NCI-H82 treated with DMSO at 0.1 percent for 48 hours (cell line): ENCODE data around the gene GRPEL2.

Experiments
- DNase-seq: peaks from one replicate; lab custom pipeline; 2025; ENCODE audit not compliant: unreplicated experiment; lab: John Stamatoyannopoulos, UW

GRPEL2 gene

DNA sequence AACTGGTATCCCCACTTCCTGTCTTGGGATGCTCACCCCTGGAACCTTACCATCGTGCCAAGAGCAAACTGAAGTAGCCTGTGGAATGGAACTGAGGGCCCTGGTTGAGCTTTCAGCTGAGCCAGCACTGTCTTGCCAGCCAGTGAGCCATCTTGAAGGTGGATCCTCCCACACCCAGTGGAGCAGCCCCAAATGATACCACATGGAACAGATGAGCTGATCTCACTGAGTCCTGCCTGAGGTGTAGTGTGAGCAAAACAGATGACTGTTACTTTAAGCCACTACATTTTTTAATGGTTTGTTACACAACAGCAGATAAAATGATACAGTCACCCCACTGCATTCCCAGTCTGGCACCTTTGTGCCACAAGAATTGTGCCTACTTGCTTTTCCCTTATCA lies 10.4 kb downstream of the GRPEL2 start:
- no peak for DNase-seq

DNA sequence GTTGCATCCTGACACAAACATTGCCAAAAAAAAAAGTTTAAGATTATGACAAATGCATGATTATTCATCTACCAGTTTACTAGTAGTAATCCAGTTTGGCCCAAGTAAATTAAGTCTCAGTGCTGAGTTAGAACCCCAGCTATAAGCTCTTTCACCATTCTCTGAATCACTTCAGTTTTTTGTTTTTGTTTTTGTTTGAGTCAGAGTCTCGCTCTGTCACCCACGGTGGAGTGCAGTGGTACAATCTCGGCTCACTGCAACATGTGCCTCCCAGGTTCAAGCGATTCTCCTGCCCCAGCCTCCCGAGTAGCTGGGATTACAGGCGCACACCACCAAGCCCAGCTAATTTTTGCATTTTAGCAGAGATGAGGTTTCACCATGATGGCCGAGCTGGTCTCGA lies 11.1 kb downstream of the GRPEL2 start:
- no peak for DNase-seq

DNA sequence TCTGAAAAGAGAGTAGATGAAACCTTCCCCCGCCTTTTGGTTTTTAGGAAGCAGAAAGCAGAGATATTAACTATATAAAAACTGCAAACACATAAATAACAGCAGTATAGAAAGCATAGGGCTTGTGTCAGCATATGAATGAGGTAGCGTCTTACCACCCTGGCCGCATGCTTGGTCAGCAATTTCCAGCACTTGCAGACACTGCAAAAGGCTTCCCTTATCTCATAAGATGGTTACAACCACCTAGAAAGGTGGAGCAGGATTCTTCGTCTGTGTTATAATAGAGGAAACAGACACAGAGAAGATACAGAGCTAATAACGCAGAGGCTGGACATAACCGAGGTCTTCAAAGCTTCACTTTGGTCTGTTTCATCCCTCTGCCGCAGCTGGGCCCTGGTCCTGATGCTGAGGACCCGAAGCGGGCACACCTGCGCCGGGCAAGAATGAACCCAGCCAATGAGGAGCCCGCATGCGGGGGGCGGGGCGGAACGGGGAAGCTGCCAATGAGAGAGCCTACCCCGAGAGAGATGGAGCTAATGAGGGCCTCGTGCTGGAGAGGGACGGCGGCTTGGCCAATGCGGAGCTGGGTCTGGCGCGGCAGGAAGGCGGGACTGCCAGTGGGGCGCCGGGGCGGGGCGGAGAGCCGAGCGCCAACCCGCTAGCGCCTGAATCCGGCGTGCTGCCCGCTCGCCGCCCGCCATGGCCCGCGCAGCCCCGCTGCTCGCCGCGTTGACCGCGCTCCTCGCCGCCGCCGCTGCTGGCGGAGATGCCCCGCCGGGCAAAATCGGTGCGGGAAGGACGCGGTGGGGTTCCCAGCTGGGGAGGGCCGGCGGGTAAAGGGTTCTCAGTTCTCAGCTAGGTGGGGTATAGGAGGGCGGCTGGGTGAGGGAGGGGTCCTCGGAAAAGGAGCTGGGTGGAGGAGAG lies 12.3 kb downstream of the GRPEL2 start, which contains the start of gene PCYOX1L:
PCYOX1L (plus strand) TSS at position 677 of the 924 bp plus-strand sequence; CDS start at position 700, 23 bp downstream.
- peak; percentile 92 for DNase-seq

DNA sequence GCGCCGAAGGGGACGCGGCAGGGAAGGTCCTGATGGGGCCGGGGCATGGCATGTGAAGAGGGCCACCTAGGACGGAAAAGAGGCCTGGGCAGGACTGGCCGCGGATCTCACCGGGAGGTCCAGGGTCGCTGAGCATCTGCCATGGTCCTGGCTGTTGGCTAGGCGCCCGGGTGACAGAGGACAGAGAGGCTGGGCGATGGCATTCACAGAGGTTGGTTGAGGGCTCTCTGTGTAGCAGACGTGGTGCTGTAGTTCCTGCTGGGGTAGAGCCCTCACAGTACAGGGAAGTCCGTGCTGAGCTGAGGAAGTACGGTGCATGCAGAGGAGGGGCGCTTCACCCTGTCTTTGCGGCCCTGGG lies 13.0 kb downstream of the GRPEL2 start:
- no peak for DNase-seq

DNA sequence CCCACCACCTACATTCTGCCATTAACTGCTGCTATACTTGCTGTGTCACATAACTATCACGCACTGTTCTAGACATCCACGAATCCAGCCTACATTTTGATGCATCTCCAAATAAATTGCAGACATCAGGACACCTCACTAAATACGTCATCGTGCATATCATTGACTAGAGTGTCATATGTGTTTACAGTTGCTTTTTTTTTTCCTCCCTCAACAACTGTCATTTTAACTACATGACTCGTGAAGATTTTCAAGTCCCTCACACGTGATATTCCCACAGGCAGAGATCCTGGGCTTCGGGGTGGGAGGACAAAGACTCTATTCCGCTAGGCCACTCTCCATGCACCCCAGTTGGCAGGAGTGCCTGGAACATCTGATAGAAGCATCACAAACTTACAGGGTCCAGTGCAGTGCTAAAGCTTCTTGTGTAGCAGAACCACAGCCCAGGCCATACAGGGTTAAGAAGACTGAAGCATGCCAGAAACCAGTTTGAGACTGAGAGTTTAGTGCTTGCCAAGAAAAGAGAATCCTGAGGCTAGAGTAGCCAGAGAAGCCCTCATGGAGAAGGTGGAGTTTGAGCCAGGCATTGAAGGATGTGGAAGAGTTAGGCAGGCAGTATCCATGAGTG lies 13.7 kb downstream of the GRPEL2 start:
- no peak for DNase-seq

DNA sequence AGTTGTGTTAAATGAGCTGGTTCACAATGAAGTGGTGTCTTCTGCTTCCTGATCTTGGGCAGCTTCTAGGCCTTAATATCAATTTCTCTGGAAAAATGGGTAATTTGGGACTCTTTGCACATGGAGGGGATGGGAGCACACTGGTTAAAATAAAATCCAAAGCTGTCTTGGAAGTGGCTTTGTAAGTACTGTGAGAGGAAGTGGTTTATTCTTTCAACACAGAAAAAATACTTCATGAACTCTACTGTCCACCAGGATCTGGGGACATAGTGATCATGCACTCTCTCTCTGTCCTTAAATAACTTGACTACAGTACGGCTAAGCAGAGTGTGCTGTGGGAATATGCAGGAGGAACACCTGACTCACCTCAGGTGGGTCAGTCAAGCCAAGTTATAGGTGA lies 15.0 kb downstream of the GRPEL2 start:
- DNase-seq: no peak

DNA sequence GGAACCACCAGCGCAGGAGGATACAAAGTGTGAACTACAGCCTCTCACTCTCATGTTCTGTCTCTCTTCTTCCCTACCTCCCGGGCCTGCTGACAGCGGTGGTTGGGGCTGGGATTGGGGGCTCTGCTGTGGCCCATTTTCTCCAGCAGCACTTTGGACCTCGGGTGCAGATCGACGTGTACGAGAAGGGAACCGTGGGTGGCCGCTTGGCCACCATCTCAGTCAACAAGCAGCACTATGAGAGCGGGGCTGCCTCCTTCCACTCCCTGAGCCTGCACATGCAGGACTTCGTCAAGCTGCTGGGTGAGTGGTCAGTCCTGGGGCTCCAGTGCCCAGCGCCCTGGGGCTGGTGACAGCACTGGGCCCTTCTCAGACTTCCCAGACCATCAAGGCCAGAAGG lies 17.2 kb downstream of the GRPEL2 start:
- DNase-seq: no peak

DNA sequence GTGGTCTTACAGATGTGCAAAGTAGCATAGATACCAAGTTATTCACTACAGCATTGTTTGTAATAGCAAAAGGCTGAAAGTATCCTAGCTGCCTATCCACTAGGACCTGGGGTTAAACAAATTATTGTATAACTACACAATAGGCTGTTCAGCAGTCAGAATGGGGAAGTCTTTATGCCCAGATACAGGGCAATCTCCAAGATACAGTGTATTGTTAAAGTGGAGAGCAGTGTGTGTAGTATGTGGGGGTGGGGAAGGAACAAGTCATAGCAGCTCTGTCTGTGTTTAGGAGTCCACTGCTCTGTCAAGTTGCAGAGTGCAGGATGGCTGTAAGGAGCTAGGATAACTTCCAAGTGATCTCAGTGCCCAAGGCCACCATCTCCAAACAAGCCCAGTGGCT lies 18.1 kb downstream of the GRPEL2 start:
- no peak for DNase-seq

DNA sequence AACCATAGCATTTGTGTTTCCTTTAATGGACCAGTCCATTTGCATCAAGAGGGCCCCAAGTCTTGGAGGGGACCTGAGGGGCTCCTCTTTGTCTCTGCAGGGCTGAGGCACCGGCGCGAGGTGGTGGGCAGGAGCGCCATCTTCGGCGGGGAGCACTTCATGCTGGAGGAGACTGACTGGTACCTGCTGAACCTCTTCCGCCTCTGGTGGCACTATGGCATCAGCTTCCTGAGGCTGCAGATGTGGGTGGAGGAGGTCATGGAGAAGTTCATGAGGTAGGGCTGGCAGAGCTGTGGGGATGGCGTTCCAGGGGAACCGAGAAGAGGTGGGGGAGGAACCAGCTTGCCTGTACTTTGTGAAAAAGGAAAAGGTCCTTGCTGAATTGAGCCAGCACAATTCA lies 18.6 kb downstream of the GRPEL2 start:
- DNase-seq: no peak

DNA sequence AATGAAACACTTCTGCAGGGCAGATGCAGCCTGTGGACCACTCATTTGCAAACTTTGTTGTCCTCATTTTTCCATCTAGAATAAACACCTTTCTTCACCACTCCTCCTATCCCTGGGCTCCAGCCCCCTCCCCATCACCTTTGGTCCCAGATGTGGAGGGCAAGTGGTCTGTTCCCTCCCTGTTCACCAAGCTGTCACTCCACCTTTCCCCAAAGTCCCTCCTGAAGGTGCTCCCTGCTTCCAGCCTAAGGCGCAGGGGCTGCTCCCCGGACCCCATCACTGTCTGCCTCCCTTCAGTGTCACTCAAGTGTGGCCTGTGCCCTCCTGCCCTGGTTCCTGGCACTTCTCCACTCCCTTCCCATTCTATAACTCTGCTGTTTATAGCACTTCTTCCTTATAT lies 19.4 kb downstream of the GRPEL2 start:
- no peak for DNase-seq

DNA sequence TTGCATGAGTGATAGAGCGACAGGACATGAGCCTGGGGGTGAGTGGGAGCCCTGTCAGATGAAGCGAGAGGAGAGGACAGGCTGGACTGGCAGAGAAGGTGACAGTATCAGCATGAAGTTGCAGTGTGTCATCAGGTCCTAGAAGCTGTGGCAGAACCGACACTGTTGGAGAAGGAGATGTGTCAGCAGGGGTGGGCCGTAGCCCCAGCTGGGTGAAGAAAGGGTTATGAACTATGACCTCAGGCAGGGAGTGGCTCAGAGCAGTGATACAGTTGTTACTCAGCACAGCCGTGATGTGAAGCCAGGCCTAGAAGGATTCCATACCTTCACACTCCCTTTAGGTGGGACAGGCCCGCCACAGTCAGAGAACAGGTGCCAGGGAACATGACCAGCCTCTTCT lies 20.1 kb downstream of the GRPEL2 start:
- DNase-seq: no peak

DNA sequence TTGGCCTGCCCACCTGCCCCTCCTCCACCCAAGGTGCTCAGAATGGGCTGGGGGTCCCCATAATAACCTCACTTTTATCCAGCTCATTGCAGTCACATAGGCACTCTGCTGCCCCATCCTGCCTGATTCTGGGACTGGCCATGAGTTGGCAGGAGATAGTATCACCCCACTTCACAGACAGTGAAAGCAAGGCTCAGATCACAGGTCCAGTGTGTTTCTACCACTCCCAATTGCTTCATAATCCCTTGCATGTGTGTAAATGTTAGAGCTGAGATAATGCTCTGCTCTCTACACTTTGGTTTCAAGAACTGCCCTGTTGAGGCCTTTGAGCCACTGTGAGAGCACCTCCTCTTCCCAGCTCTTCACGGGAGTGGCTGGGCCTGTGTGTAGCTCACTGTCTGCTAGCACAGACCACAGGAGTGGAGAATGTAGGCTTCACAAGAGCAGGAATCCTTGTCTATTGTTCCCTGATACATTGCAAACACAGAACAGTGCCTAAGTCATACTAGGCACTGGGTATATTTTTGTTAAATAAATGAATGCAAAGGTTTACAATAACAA lies 20.9 kb downstream of the GRPEL2 start:
- DNase-seq: no peak

DNA sequence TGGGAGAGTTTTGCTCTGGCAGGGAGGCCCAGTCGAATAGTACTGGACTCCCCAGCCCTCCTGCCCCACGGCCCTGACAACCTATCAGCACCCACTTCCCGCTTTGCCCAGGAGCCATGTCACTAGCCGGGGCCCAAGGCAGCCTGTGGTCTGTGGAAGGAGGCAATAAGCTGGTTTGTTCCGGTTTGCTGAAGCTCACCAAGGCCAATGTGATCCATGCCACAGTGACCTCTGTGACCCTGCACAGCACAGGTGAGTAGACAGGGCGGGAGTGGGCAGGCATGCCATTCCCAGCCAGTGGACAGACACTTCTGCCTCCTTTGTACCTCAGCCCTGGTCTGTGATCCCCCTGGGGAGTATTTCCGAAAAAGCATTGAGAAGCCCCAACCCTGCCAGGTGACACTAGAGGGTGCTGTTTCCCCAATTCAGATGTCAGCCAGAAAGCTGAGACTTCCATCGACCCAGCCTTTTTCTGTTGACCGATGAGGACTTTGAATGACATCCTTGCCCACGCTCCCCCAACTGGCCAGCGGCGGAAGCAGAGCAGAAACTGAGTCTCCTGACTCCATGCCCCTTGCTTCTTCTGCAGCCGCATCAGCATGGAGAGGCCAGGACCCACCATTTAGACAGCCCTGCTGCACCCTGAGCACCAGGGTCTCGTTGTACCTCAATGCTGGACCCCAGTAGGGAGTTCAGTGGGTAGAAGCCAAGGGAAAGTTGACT lies 22.1 kb downstream of the GRPEL2 start:
- DNase-seq: peak; percentile 56

DNA sequence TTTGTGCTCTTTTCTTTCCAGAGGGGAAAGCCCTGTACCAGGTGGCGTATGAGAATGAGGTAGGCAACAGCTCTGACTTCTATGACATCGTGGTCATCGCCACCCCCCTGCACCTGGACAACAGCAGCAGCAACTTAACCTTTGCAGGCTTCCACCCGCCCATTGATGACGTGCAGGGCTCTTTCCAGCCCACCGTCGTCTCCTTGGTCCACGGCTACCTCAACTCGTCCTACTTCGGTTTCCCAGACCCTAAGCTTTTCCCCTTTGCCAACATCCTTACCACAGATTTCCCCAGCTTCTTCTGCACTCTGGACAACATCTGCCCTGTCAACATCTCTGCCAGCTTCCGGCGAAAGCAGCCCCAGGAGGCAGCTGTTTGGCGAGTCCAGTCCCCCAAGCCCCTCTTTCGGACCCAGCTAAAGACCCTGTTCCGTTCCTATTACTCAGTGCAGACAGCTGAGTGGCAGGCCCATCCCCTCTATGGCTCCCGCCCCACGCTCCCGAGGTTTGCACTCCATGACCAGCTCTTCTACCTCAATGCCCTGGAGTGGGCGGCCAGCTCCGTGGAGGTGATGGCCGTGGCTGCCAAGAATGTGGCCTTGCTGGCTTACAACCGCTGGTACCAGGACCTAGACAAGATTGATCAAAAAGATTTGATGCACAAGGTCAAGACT lies 22.8 kb downstream of the GRPEL2 start:
- DNase-seq: no peak

DNA sequence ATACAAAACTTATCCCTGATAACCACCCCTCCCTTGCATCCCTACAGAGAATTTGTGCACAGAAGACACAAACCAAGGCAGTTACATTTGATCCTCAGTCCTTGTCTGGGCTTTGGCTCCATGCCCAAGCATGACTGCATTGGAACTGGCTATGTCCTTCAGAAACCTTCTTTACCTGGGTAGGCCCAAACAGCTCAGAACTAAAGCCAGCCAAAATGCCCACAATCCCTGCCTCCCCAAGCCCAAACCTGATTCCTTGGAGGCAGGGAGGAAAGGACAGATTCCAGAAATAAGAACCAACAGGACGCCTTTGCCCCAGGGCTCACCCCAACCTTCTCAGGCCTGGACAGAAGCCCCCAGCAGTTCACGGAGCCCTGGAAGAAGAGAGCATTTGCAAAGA lies 25.6 kb downstream of the GRPEL2 start:
- no peak for DNase-seq

DNA sequence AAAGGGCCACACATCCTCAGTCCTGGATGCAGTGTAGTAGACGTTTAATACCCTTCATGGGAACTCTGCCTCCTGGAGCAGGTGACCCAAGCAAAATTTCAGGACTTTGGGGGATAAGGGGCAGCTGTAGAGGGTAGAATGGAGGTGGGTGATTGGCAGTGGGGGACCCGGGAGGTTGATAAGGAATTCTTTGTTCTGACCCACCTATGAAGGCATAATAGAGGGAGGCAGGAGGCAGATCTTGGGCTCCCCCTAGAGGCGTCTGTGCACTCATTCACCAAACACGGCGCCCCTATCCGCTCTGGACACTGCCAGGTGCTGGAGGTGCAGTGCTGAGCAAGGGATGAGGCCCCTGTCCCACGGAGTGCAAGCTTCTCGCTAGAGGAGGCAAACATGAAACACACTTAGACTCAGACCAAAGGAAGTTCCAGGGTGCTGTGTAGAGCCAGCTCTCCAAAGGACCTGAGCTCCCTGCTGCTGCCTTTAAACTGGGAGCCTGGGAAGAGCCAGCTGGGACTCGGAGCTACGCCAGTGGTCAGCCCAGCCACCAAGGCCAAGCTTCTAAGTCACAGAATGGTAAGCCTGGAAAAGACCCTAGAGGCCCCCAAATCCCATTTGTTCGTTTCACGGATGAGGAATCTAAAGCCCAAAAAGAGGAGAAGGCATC lies 26.1 kb downstream of the GRPEL2 start:
- DNase-seq: peak; percentile 45

DNA sequence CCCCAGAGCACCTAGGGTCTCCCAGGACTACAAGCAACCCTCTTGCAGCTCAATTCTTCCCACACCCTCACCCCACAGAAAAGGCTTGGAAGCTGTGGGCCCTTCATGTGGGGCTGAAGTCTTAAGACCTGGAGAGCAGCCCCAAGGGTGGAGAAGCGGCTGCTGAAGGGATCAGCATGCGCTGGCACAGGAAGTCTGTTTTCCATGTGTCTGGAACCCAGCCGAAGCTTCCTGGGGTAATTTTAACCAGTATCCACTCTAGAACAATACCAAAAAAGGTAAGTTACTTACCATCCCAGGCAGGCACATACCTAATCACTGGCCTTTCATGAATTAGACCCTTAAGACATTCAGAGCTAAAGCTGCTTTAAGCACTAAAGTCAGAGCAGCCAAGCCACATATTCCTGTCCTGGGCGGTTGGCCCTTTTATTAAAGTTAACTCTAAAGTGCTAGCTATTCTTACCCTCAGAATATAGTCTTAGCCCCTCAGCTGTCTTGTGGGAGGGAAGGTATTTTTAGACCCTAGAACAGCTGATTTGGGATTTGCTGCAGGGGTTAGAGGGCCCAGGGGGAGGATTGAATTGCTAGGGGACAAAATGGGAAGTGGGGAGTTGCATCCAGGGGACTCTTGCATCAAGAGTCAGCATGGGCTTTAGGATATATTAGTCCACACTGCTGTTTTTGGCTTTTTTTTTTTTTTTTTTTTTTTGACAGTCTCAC lies 26.9 kb downstream of the GRPEL2 start:
- DNase-seq: no peak

DNA sequence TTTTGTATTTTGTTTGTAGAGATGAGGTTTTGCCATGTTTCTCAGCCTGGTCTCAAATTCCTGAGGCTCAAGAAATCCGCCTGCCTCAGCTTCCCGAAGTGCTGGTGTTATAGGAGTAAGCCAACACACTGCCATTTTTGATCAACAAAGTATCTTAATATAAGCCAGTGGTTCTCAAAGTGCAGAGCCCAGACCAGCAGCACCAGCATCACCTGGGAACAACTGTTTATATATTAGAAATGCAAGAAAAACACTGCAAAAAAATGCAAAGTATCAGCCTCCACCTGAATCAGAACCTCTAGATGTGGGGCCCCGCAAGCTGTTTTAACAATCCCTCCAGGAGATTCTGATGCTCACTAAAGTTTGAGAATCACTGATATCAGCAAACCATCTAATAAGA lies 27.6 kb downstream of the GRPEL2 start:
- DNase-seq: no peak

DNA sequence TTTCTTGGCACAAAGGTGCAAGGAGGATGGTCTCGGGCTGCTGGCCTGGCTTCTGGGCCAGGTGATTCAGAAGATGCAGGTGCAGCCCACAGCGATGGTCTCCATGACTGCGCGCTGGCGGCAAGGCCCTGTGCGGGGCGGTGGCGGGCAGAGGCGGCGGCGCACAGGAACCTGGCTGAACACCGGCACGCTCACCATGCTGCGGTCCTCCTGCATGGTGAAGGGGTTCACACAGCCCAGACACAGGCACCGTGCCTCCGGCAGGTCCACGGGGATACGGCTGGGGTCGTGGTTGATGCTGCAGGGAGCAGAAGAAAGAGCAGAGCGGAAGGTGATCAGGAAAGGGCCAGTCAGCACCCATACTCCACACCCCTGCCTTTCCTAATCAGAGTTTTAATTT lies 29.0 kb downstream of the GRPEL2 start:
- DNase-seq: no peak

DNA sequence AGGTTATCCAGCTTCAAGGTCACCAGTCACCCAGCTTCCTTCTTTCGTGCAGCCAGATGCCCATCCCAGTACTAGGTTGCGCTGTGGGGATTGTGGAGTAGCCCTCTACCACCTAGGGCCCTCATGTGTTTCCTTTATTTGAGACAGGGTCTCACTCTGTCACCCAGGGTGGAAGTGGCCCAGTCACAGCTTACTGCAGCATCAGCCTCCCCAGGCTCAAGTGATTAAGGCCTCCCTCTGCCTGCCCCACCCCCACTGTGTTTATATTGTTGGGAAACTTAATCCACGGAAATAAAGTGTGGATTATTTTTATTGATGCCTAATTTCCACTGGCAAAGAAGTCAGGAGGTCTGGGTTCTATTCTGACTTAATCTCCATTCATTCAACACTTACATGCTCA lies 29.5 kb downstream of the GRPEL2 start:
- DNase-seq: peak; percentile 19
